Hepatocyte (in vitro differentiated cells): ENCODE data around the gene PTPRO.

Experiments used
- CTCF ChIP-seq: fragments of 200-600 bp; sonication (generic); IDR thresholded peaks from 2 replicates; pipeline ENCODE4 v1.5.1; 2016; ENCODE audit warnings: antibody characterized with exemption, mild to moderate bottlenecking; ENCODE audit not compliant: poor library complexity
- EZH2 ChIP-seq: fragments of 200-600 bp; sonication (generic); IDR thresholded peaks from 2 replicates; pipeline ENCODE4 v1.6.1; 2016; ENCODE audit warnings: antibody characterized with exemption, mild to moderate bottlenecking, borderline replicate concordance
- EZH2phosphoT487 ChIP-seq: fragments of 200-600 bp; sonication (generic); IDR thresholded peaks from one replicate; pipeline ENCODE4 v1.6.1; 2018; ENCODE audit warnings: antibody characterized with exemption, mild to moderate bottlenecking, low read depth, moderate library complexity; ENCODE audit not compliant: unreplicated experiment, severe bottlenecking

GRCh38 chr12:15532364-15532977, 210.2 kb downstream of the PTPRO start:
- TF ChIP-seq CTCF (peak; percentile 44), EZH2 (no peak), EZH2phosphoT487 (no peak)
